Stimulated activated CD4-positive, alpha-beta T cell treated with anti-CD3 and anti-CD28 coated beads, Interleukin-2, amount 100 ng/mL, for 48 hours (primary cell): ENCODE data around the gene NRGN.

Experiments
- DNase-seq, 2 donors: peaks; one replicate each; pipeline ENCODE4 v3.0.0-alpha.2; 2020

The NRGN gene

GRCh38 chr11:124739479-124740276, at the start of gene NRGN:
NRGN (plus strand) TSS chr11:124739942; CDS start chr11:124740085, 143 bp downstream.
- DNase-seq: peak; percentile 77 to 80

GRCh38 chr11:124693142-124693541, 46.6 kb upstream of the NRGN start:
- no peak for DNase-seq

GRCh38 chr11:124699547-124699946, 40.2 kb upstream of the NRGN start:
- no peak for DNase-seq

- no peak for DNase-seq
Observed at GRCh38 chr11:124700028-124700427, 39.7 kb upstream of the NRGN start.

GRCh38 chr11:124707829-124708228, 31.9 kb upstream of the NRGN start:
- DNase-seq: no peak

GRCh38 chr11:124712392-124712791, 27.4 kb upstream of the NRGN start:
- no peak for DNase-seq

- no peak for DNase-seq
Observed at GRCh38 chr11:124716591-124716990, 23.2 kb upstream of the NRGN start.

GRCh38 chr11:124717421-124717785, 22.3 kb upstream of the NRGN start:
- no peak for DNase-seq

GRCh38 chr11:124717786-124718651, 21.7 kb upstream of the NRGN start:
- no peak for DNase-seq

GRCh38 chr11:124718801-124719200, 20.9 kb upstream of the NRGN start:
- DNase-seq: no peak

GRCh38 chr11:124719534-124719933, 20.2 kb upstream of the NRGN start:
- no peak for DNase-seq

- no peak for DNase-seq
Observed at GRCh38 chr11:124722176-124722575, 17.6 kb upstream of the NRGN start.

GRCh38 chr11:124724979-124725718, 14.6 kb upstream of the NRGN start:
- DNase-seq: no peak

- no peak for DNase-seq
Observed at GRCh38 chr11:124725719-124726105, 14.0 kb upstream of the NRGN start.

GRCh38 chr11:124727474-124727873, 12.3 kb upstream of the NRGN start:
- DNase-seq: no peak

GRCh38 chr11:124728134-124728533, 11.6 kb upstream of the NRGN start:
- DNase-seq: no peak

GRCh38 chr11:124729571-124729970, 10.2 kb upstream of the NRGN start:
- no peak for DNase-seq

- no peak for DNase-seq
Observed at GRCh38 chr11:124732230-124732629, 7.5 kb upstream of the NRGN start.

- DNase-seq: no peak
Observed at GRCh38 chr11:124736736-124737135, 3.0 kb upstream of the NRGN start.

- DNase-seq: no peak
Observed at GRCh38 chr11:124737638-124738305, 2.0 kb upstream of the NRGN start.

GRCh38 chr11:124738713-124739478, 846 bp upstream of the NRGN start:
- no peak for DNase-seq

GRCh38 chr11:124740277-124740882, 638 bp downstream of the NRGN start:
- DNase-seq: peak; percentile 57 to 61
